H1 (cell line): Measurements from ENCODE around the gene FAM170B. TPM values are rescaled to one million over a fixed set of nuclear protein-coding genes. Genes with fewer than 3 reads are reported as not detected.

Experiments
- polyA plus RNA-seq, 7 experiments: library from polyadenylated mRNA; depleted of rRNA in 3 of 7; stranded (reverse) in 5 of 7; unstranded in 2 of 7; fragments of >200 nt in 5 of 7; fragments of 200-250 nt in 2 of 7; gene quantifications; 1 replicate in 5 of 7; 2 replicates in 1 of 7; 4 replicates in 1 of 7; pipeline versions ENCODE4 v1.2.1 to v1.2.3, GENCODE V29; 2011 to 2013; ENCODE audit warnings: missing spikeins in 2 of 7, mixed read lengths in 2 of 7
- total RNA-seq: library from RNA; stranded (reverse); fragmentation: NEBNext Ultra II Directional; extraction: Animal tissue kit (Norgen Biotek cat#: 25700); gene quantifications from 2 replicates; pipeline ENCODE4 v1.2.1, GENCODE V29; 2021

The FAM170B gene
- total and polyA plus RNA-seq, 2 of the 8 experiments (the other 6 are each of a cell fraction or from before 2014, with no cell fraction given): not detected

Other genes with a start within 250 kb of the FAM170B start
- not detected in 2 replicates for gene LRRC18, start 194.2 kb downstream of the FAM170B start, total RNA-seq
- gene LRRC18, start 194.2 kb downstream of the FAM170B start, polyA plus RNA-seq (2011; rRNA removed): not detected in 2 replicates
- gene VSTM4, start 18.5 kb downstream of the FAM170B start, total RNA-seq: 0.69 and 0.73 TPM in 2 replicates
- 0.48 and 0.63 TPM in 2 replicates for gene VSTM4, start 18.5 kb downstream of the FAM170B start, polyA plus RNA-seq (2011; rRNA removed)
- gene TMEM273, start 54.4 kb upstream of the FAM170B start, total RNA-seq: not detected in 2 replicates
- not detected in 2 replicates for gene TMEM273, start 54.4 kb upstream of the FAM170B start, polyA plus RNA-seq (2011; rRNA removed)
- gene C10orf71, start 165.1 kb upstream of the FAM170B start, total RNA-seq: not detected in 2 replicates
- gene C10orf71, start 165.1 kb upstream of the FAM170B start, polyA plus RNA-seq (2011; rRNA removed): not detected in 2 replicates